Measurements from ENCODE around the gene TEX19.

- TF ChIP-seq RCOR1 (IDR thresholded peaks at IDR 0.05; ENCODE audit: insufficient replicate concordance, low read length), result no peak
- no peak for TF ChIP-seq CEBPB (IDR thresholded peaks at IDR 0.05; ENCODE audit: low read depth, low read length)
- TF ChIP-seq, protein P1, sequence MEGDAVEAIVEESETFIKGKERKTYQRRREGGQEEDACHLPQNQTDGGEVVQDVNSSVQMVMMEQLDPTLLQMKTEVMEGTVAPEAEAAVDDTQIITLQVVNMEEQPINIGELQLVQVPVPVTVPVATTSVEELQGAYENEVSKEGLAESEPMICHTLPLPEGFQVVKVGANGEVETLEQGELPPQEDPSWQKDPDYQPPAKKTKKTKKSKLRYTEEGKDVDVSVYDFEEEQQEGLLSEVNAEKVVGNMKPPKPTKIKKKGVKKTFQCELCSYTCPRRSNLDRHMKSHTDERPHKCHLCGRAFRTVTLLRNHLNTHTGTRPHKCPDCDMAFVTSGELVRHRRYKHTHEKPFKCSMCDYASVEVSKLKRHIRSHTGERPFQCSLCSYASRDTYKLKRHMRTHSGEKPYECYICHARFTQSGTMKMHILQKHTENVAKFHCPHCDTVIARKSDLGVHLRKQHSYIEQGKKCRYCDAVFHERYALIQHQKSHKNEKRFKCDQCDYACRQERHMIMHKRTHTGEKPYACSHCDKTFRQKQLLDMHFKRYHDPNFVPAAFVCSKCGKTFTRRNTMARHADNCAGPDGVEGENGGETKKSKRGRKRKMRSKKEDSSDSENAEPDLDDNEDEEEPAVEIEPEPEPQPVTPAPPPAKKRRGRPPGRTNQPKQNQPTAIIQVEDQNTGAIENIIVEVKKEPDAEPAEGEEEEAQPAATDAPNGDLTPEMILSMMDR (conservative IDR thresholded peaks at IDR 0.05; ENCODE audit: low read depth, low read length), result no peak
- TF ChIP-seq POLR2A (IDR thresholded peaks at IDR 0.05; ENCODE audit: low read depth, low read length), result no peak
- no peak for TF ChIP-seq FOS (IDR thresholded peaks at IDR 0.05; ENCODE audit: low read depth, low read length)
- TF ChIP-seq RFX5 (IDR thresholded peaks at IDR 0.05; ENCODE audit: low read depth, low read length), result no peak
- TF ChIP-seq, protein P2, sequence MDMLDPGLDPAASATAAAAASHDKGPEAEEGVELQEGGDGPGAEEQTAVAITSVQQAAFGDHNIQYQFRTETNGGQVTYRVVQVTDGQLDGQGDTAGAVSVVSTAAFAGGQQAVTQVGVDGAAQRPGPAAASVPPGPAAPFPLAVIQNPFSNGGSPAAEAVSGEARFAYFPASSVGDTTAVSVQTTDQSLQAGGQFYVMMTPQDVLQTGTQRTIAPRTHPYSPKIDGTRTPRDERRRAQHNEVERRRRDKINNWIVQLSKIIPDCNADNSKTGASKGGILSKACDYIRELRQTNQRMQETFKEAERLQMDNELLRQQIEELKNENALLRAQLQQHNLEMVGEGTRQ (IDR thresholded peaks at IDR 0.05; ENCODE audit: low read depth, low read length), result no peak
- no peak for TF ChIP-seq RAD21 (IDR thresholded peaks at IDR 0.05; ENCODE audit: low read length)
- TF ChIP-seq BHLHE40 (IDR thresholded peaks at IDR 0.05; ENCODE audit: low read depth, low read length), result no peak
- TF ChIP-seq MAFK (IDR thresholded peaks at IDR 0.05; ENCODE audit: low read depth, low read length), result no peak
These were observed 27.6 kb upstream of the TEX19 start for GRCh38 chr17:82331345-82331939.

All from IMR-90 (cell line).